Activated naive CD4-positive, alpha-beta T cell treated with anti-CD3 and anti-CD28 coated beads, Interleukin-2, amount 50 U/mL, for 16 hours (primary cell): ENCODE results near the gene ECPAS.
"Not testable (repeated sequence)": the region's sequence is repeated elsewhere in the genome, so short reads cannot be mapped to it uniquely, and the experiment has no call there.

Experiments used
- DNase-seq: peaks from one replicate; pipeline ENCODE4 v3.0.0-alpha.2; 2020

The ECPAS gene

DNA sequence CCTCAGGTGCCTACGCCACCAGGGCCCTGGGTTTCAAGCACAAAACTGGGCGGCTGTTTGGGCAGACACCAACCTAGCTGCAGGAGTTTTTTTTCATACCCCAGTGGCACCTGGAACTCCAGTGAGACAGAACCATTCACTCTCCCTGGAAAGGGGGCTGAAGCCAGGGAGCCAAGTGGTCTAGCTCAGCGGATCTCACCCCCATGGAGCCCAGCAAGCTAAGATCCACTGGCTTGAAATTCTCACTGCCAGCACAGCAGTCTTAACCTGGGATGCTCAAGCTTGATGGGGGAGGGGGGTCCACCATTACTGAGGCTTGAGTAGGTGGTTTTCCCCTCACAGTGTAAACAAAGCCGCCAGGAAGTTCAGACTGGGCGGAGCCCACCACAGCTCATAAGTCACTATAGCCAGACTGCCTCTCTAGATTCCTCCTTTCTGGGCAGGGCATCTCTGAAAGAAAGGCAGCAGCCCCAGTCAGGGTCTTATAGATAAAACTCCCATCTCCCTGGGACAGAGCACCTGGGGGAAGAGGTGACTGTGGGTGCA, 149.8 kb downstream of the ECPAS start:
- DNase-seq, result not testable (repeated sequence)

DNA sequence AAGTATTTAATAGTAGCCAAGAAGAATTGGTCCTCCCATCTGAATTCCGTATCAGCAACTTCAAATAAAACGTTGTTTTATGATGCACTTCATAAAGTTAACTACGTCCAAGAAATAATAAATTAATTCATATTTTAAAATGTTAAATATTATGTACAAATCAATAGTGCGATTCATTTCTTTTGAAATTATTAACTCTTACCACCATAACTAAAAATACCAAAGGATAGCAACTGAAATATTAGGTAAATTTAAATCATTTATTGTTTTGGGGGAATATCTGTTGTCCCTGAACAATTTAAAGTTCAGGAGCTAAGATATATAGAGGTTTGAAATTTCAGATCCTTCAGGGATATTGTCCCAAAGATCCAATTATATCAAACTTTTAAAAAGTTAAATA, 154.1 kb downstream of the ECPAS start, which contains the start of gene OR2K2:
Gene OR2K2 (minus strand): TSS at position 101 of the 400 bp plus-strand sequence. CDS start 1,791 bp downstream, outside the sequence.
- no peak for DNase-seq

DNA sequence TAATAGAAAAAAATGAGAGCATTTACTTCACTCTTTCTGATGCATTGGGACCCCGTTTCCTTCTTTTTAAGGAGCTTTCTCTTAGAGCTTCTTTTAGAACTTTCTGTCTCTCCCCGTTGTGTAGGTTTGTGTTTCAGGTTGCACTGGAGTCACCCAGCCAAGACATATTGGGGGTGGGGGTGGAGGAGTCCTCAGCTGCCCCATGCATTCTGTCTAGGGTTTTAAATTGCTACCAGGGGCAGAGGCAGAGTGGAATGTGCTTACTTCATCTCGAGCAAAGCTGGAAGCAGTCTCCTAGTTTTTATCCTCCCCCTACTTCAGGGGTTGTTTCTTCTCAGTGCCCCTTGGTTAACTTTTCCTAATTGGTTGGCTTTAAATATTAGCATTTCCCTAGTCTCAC, 163.6 kb downstream of the ECPAS start:
- no peak for DNase-seq

GRCh38 chr9:111316796-111317195, 167.4 kb downstream of the ECPAS start:
- DNase-seq, result no peak
